Stimulated activated CD8-positive, alpha-beta memory T cell treated with anti-CD3 and anti-CD28 coated beads, Interleukin-7, amount 100 ng/mL, for 24 hours (primary cell): Measurements from ENCODE around the gene BRCC3.

Experiments used
- DNase-seq: peaks from one replicate; pipeline ENCODE4 v3.0.0-alpha.2; 2020; ENCODE audit warnings: low read depth

The BRCC3 gene

DNA sequence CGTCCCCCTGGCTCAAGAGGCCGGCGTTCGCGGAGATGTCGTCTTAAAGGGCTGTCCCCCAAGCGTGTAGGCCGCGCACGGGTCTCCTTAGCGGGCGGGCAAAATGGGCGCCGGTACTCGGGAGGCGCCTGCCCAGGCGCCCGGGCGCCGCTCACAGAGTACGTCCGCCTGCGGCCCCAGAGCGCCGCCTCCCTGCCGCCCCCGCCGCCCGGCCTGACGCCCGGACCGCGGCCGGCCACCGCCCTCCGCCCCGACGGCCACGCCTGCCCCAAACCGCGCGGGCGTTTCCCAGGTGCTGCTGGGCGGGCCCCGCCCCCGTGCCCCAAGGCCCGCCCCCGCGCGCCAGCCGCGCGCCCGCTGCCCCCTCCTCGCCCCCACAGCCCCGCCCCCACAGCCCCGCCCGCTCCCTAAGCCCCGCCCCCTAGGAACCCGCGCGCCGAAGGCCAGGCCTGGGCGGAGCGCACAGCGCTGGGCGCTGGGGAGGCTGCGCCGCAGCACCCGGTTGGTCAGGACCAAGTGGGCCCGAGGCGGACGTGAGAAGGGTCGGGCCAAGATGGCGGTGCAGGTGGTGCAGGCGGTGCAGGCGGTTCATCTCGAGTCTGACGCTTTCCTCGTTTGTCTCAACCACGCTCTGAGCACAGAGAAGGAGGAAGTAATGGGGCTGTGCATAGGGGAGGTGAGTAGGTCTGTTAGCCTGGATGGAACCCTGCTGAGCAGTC lies at the start of gene BRCC3, which contains the start of the genes CMC4 and MTCP1:
TSS of gene BRCC3 (plus strand) at position 534 of the 719 bp plus-strand sequence. CDS start at position 554, 20 bp downstream.
TSS of gene CMC4 (minus strand) at position 162 of the 719 bp plus-strand sequence. CDS start 7,113 bp downstream, outside the sequence.
TSS of gene MTCP1 (minus strand) at position 162 of the 719 bp plus-strand sequence. CDS start 5,126 bp downstream, outside the sequence.
- no peak for DNase-seq

DNA sequence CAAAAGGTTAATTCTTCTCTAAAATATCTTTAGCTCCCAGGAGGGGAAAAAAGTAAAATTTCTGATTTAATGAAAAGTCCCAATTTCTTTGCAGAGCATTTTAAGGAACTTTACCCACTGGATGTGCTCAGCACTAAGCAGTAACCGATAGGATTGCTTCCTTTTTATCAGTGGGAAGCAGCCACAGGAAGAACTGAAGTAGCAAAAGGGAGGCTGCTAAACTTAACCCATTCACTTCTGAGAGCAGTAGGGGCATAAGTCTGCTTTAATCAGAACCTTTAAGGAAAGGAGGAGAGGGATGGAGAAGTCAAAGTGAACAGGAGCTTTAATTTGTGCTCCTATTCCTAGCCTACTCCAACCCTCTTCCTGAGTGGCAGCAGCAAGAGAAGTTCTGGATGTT lies 48.7 kb upstream of the BRCC3 start, which contains the start of gene F8:
TSS of gene F8 (minus strand) at position 139 of the 400 bp plus-strand sequence. CDS start 171 bp downstream, outside the sequence.
- DNase-seq: no peak

DNA sequence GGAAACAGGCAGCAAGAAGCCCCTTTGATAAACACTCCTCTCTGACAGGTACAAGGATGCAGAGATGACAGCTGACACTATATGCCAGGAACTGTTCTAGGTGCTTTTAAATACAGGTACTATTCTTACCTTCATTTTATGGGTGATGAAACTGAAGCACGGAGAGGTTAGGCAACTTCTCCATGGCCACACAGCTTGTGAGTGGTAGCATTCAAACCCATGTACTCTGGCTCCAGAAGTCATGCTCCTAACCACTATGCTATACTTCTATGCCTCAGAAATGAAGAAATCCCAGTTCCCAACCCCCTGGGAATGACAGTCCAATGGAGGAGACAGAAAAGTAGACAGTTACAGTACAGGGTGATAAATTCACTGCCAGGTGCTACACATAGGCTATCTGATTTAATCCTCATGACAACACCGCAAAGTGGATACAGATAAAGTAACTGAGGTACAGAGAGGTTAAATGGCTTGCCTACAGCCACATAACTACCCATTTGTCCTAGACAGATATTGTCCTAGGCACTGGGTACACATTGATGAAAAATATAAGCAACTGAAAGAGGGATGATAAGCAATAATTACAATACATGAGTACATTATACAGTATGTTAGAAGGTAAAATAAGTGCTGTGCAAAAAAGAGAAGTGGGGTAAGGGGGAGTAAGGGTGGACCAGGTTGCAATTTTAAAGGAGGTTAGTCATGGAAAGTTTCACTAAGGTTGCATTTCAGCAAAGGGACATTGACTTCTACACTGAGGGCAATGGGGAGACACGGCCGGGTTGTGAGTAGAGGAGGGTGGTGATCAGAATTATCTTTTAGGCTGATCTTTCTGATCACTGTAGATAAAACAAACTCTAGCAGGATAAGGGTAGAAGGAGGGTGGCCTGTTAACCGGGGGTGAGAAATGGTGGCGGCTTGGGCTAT lies 47.1 kb upstream of the BRCC3 start:
- no peak for DNase-seq

DNA sequence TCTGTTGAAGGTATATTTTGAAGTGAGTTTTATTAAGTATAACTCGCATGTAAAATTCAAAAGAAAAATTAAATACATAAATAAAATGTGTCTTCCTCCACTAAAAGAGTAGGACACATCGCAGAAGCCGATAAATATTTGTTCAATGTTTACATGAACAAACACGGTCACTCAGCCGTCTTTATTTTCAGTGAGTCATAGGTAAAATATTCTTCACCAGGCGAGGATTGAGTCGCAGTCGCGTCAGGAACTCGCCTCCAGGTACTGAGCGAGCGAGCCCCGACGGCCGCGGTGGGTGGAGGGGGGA lies 44.9 kb upstream of the BRCC3 start:
- DNase-seq: no peak

DNA sequence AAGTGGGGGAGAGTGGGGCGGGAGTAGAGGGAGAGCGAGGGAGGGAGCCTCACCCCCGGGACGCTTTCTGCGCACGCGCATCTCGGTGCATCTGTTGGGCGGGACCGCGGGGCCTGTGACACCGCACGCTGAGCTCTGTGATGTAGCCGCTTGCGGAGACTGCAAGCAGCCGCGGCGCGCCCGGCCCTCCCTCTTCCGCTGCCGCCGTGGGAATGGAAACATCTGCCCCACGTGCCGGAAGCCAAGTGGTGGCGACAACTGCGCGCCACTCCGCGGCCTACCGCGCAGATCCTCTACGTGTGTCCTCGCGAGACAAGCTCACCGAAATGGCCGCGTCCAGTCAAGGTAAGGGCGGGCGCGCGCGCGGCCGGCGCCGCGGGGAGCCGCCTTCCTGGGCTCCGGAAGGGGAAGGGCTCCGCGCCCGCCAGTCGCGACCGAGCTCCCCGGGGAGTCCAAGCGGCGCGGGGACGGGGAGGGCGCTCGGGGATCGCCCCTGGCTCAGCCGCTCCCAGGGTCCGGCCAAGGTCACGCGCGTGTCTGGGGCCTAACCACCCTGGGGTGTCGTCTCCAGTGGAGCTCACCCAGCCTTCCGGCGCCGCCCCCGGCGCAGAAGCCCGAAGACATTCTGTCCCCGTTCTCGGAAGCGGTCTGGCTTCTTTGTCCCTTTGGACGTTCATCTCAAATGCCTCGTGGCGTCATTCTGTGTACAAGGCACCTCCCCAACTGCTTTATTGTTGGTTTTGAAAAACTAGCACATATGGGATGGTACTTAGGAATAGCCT lies 44.4 kb upstream of the BRCC3 start, which contains the start of gene FUNDC2:
TSS of gene FUNDC2 (plus strand) at position 118 of the 782 bp plus-strand sequence. CDS start at position 213, 95 bp downstream.
- DNase-seq: peak; percentile 80

DNA sequence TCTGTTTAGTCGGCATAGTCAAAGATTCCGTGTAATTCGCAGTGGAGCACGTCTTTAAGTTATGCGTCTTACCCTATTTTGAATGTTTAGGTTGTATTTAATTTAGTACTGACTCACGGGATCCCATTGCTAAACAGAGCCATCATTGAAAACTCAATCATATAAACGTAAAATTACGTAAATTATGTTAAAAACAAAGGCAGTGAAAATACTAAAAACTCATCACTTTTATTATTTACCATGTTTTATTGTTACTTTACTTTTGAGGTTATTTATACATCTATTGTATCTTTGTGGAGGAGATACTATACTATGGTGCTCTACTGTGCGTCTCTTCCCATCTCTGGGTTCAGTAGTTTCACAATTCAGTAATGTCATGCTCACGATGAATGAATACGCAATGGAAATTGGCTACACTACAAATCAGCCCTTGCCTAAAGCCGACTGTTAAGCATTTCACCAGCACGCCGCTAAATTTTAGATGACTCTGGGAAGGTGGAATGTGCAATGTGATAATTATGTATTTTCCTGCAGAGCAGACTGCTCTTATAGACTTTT lies 43.7 kb upstream of the BRCC3 start:
- no peak for DNase-seq

DNA sequence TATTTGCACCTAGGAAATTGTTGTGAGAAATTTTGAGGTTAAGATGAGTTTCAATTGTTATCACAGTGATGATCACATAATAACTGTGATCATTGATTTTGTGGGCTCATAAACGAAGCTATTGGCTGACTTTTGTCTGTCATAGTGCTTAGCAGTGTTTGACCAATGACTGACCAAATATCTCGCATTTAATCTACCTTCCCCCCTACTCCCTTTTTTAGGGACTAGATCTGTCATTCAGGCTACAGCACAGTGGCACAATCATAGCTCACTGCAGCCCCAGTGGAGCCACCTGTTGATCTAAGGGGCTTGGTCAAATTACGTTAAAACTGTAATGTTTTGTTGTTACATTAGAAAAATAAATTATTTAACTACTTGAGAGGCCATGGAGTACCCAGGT lies 43.2 kb upstream of the BRCC3 start:
- no peak for DNase-seq

DNA sequence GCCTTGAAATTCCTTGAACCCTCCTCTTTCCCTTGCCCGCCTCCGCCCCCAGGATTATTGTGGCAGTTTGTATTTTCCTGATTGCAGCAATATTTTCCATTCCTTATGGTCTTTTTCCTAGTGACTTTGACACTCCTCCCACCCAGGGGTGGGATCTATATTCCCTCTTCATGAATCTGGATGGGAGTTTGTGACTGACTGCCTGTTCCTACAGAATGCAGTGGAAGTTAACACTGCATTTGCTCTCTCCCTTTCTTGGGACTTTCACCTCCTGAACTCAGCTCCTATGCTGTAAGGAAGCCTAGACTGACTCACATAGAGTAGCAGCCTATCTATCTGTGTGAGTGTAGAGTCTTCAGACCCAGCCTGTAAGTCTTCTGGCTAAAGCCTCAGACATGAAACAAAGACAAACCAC lies 42.4 kb upstream of the BRCC3 start:
- DNase-seq: no peak

DNA sequence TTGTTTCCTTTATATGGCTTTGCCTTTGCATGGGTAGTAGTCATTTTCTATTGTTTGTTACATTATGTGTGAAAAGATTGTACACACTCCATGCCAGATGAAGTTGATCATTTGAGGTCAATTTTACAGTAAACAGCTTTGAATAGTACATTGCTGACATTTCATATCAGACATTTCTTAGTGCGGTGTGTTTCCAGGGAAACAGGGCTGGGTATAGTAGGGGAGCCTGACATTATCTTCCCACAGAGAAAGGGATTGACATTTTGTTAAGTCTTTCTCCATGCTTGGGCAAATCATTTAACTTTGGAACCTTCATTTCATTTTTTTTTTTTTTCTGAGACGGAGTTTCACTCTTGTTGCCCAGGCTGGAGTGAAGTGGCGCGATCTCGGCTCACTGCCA lies 39.7 kb upstream of the BRCC3 start:
- no peak for DNase-seq

DNA sequence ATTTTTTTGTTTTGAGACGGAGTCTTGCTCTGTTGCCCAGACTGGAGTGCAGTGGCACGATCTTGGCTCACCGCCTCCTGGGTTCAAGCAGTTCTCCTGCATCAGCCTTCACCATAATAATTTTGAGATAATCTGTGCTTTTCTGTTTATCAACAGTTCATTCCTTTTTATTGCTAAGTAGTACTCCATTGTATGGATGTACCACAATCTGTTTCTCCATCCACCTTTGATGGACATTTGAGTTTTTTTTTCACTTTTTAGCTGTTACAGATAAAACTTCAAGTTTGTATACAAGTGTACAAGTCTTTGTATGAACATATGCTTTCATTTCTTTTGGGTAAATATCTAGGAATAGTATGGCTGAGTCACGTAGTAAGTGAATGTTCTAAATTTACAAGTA lies 35.6 kb upstream of the BRCC3 start:
- DNase-seq: no peak

DNA sequence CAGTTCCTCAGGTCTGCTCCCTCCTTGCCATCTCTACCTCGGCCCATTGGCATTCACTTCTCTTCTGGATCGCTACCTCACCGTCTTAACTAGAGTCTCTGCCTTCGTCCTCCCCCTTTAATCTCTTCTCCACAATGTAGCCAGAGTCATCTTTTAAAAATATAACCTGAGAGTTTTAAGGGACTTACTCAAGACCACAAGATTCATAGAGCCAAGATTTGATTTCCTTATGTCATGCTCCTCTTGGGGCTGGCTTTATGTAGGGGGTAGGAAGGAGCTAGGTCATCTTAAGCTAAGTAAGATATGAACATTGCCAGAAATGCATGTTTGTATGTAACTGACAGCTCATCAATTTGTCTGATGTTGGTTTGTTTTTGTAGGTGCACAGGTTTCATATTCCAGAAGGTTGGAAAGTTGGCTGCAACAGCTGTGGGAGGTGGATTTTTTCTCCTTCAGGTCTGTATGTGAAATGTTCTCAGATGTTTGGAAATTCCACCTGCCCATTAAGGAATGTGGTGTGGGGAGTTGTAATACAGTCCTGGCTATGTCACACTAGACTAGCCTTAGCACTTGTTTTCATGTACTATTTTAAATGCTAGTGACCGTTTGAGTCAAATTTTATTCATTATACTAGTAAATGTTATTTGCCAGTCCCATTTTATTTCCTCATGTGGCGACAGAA lies 25.0 kb upstream of the BRCC3 start:
- DNase-seq: no peak

DNA sequence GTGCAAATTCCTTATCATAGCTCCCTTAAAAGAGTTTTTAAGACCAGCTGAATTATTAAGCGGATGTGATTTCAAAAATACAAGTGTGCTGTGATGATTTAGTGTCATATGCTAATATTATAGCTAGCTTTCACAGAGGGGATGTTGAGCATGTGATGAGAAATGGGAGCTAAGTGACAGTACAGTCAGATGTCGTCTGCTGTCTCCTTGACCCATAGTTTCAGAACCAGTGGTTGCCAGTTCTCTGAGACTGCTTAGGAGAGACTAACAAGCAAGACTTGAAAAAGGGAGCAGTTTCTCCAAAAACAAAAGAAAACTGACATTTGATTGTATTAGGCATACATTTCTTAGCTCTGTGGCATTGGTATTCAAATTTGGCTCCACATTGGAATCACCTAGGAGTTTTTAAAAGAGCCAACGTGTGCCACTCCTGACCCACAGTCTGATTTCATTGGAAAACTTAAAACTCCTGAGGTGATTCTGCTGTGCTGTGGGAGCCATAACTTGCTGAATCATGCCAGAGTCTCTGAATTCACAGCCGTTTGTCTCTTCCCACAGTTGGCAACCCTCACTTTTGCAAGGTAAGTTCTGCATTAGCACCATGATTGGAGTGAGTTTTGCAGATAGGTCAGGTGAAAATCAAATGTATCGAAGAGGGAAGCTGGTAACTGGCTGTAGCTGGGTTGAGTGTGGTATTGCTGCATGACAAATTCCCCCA lies 24.3 kb upstream of the BRCC3 start:
- DNase-seq: no peak

DNA sequence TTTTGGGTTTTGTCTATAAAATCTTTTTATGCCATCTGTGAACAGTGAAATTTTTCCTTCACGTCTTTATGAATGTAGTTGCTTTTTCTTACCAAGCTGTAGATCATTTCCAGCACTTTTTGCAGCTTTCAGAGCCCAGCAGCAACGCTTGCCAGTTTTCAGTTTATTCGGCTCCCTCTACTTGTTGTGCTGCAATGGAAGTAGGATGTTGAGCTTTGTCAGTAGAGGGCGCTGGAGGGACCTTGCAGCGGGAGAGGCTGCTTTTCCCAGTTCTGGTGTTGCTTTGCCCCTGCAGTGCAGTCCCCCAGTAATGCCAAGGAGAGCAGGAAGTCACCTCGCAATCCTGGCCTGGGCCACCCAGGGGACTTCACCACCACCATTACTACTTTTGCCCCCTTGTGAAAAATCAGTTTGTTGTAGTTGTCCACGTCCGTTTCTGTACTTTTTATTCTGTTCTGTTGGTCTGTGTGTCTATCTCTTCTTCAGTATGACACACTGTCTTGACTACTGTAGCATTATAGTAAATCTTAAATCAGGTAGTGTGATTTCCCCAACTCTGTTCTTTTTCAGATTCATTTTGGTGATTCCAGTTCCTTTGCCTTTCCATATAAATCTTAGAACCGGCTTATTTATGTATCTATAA lies 22.2 kb upstream of the BRCC3 start:
- DNase-seq: no peak

DNA sequence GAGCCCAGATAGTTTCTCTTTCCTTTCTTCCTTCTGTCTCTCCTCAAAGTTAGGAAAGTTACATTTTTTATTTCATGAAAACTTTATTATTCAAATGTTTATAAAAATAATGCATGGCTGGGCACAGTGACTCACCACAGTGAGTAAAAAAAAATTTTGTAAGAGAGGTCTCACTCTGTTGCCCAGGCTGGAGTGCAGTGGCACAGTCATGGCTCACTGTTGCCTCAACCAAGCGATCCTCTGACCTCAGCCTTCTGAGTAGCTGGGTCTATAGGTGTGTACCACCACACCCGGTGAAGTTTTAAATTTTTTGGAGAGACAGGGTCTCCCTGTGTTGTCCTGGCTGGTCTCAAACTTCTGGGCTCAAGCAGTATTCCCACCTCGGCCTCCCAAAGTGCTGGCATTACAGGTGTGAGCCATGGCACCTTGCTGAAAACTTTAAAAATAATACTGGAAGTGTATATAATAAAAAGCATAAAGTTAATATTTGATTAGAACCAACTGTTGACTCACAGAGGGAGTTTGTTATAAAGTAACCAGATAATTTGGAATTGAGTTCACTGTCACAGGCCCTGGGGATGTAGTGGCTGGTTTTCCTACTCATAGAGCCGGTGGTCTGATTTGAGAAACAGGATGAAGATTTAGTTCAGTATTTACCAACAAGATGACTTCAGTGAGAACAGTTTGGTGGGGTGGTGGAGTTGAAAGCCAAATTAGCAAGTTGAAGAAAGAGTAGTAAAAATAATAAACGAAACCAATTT lies 18.4 kb upstream of the BRCC3 start:
- no peak for DNase-seq

DNA sequence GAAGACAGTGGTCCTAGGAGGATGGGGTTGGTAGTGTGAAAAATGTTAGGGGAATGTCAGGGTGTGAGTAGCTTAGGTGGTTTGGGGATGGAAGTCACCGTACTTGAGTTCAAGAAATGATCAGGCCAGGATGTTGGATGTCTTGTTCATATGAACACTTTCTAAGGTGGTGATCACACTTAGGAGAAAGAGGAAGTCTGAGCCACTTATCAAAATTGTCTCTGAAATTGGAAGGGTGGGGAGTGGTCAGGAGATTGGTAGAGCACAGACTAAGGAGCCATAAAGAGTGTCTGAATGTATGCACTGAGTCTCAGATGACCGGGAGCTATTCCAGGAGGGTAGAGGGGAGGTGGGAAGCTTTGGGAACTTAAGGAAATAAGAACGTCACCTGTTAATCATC lies 17.7 kb upstream of the BRCC3 start:
- no peak for DNase-seq

DNA sequence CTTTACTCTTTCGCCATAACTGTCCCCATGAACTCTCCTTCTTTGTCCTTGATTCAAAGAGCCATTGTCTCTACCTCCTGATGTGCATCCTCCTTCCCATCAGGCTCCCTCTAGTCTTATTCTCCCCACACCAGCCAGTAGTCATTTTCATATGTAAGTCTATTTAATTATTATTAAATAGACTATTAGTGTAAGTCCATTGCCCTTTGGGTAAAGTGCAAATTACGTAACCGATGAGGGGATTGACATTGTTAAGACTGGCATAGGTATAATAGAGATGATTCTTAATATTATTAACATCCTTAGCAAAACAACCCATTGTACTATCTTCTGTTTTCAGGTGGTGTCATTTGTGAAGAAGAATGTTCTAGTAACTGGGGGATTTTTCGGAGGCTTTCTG lies 17.1 kb upstream of the BRCC3 start:
- DNase-seq: no peak

DNA sequence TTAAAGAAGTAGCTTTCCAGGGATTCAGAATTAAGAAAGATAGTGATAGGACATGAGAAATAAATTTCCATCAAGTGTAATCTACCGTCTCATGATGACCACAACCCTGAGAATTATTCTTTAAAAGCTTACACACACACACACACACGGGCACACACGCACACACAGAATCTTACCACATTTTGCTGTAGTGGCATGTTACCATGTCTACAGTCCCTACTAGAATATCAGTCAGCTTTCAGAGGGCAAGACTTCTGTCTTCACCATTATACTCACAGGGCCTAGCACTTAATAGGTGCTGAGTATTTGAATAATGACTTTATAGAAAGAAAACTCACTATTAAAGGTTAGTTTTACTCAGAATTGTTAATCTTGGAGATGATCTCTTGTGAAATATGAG lies 15.8 kb upstream of the BRCC3 start:
- DNase-seq: no peak

DNA sequence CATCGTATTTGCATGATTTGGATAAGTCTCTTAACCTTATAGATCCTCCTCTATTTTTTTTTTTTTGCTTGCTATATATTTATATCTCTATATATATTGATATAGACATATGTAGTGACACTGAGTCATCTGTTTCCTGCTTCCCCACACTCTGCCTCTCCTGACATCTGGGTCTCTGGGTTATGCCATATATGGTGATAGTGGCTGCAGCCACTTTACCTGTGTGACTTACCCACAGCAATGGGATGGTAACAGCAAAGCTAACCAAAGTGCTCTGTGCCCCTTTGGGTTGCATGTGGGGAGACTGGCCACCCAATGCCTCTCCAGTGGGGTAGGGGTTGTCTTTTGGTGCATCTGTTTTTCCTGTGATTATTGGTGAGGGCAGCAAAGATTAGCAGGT lies 14.8 kb upstream of the BRCC3 start:
- DNase-seq: no peak
